NCI-H774 (cell line): Measurements from ENCODE around the gene LRRC49.
"Not testable (repeated sequence)": the region's sequence is repeated elsewhere in the genome, so short reads cannot be mapped to it uniquely, and the experiment has no call there.

Experiments used
- DNase-seq: peaks from one replicate; lab custom pipeline; 2025; lab: John Stamatoyannopoulos, UW

LRRC49 gene

GRCh38 chr15:70976851-70977250, 84.2 kb downstream of the LRRC49 start:
- no peak for DNase-seq

- no peak for DNase-seq
These were observed 102.9 kb downstream of the LRRC49 start for GRCh38 chr15:70995383-70995970.

GRCh38 chr15:70998319-70998718, 105.7 kb downstream of the LRRC49 start:
- DNase-seq = no peak

- DNase-seq = no peak
These were observed 109.7 kb downstream of the LRRC49 start for GRCh38 chr15:71002316-71002715.

GRCh38 chr15:71003319-71003718, 110.7 kb downstream of the LRRC49 start:
- no peak for DNase-seq

GRCh38 chr15:71004506-71004905, 111.9 kb downstream of the LRRC49 start:
- not testable (repeated sequence) for DNase-seq

GRCh38 chr15:71005895-71006294, 113.3 kb downstream of the LRRC49 start:
- no peak for DNase-seq

- no peak for DNase-seq
These were observed 115.7 kb downstream of the LRRC49 start for GRCh38 chr15:71008250-71008870.

DNA sequence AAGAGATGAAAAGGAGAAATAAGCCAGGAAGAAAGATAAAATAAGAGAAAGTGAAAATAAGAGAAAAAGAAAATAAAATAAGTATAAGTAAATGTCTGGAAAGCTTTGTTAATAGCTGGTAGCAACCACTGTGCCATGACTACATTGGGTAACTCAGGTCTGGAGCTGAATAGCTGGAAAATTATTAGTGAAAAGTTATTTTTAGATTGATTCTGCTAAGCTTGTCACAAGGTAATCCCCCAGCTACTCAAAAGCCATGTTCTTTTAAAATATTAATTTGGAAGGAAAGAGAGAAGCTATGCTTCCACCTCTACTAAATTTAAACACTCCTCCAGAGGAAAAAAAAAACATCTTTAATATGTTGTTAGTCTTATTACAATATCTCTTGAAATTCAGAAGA, 117.8 kb downstream of the LRRC49 start:
- no peak for DNase-seq

DNA sequence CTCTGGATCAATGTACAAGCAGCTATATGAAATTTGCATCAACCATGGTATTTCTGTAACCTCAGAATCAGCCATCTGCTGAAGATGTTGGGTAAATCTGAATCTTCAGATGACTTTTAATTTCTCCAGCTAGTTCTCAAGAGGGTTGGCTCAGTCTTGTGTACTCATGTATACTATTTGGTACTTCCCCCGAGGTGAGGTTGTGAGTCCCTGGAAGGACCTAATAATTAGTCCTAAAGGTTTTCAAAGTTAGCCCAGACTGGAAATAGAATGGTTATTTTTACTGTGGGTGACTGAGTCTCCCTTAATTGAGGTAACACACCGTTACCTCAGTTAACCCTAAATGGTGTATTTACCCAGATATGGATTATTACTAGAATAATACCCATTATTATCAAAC, 118.4 kb downstream of the LRRC49 start:
- DNase-seq = no peak

GRCh38 chr15:71011503-71012155, 119.0 kb downstream of the LRRC49 start:
- DNase-seq = peak; percentile 7

DNA sequence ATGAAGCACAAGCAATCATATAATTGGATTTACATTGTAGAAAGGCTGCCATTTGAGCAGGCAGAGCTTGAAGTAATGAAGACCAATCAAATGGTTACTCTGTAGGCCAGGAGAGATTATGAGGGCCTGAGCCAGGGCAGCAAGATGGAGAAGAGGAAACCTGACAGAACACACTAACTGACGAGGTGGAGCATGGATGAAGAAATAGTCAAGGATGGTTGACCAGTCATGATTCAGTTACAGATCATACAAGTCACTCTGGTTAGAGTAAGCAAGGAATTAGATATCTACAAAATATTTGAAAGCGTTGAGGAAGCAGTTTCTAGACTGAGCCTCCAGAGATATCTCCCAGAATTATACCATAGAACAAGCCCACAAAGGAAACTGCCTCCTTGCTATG, 120.8 kb downstream of the LRRC49 start:
- DNase-seq = no peak

DNA sequence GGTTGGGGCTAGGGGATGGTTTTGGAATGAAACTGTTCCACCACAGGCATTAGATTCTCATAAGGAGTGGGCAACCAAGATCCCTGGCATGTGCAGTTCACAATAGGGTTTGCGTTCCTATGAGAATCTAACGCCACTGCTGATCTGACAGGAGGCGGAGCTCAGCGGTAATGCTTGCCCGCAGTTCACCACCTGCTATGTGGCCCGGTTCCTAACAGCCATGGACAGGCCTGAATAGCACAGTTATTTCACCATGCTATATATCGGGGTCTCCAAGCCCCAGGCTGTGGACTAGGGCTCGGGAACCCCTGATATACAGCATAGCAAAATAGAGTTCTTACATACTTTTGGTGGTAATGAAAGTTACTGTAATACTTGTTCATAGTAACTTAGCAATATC, 122.7 kb downstream of the LRRC49 start:
- no peak for DNase-seq

DNA sequence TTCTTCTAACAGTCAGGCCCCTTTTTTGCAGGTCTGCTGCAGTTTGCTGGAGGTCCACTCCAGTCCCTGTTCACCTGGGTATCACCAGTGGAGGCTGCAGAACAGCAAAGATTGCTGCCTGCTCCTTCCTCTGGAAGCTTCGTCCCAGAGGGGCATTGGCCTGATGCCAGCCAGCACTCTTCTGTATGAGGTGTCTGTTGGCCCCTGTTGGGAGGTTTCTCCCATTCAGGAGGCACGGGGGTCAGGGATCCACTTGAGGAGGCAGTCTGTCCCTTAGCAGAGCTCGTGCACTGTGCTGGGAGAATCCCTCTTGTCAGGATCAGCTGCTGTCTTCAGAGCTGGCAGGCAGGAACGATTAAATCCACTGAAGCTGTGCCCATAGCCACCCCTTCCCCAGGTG, 138.6 kb downstream of the LRRC49 start:
- DNase-seq = not testable (repeated sequence)

DNA sequence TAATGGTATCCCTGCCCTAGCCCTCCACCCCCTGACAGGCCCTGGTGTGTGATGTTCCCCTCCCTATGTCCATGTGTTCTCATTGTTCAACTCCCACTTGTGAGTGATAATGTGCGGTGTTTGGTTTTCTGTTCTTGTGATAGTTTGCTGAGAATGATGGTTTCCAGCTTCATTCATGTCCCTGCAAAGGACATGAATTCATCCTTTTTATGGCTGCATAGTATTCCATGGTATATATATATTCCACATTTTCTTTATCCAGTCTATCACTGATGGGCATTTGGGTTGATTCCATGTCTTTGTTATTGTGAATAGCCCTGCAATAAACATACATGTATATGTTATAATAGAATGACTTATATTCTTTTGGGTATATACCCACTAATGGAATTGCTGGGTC, 142.9 kb downstream of the LRRC49 start:
- not testable (repeated sequence) for DNase-seq

- DNase-seq = no peak
These were observed 149.8 kb downstream of the LRRC49 start for GRCh38 chr15:71042356-71042922.

GRCh38 chr15:71043373-71043772, 150.7 kb downstream of the LRRC49 start:
- DNase-seq = no peak

GRCh38 chr15:71044006-71044405, 151.4 kb downstream of the LRRC49 start:
- no peak for DNase-seq

DNA sequence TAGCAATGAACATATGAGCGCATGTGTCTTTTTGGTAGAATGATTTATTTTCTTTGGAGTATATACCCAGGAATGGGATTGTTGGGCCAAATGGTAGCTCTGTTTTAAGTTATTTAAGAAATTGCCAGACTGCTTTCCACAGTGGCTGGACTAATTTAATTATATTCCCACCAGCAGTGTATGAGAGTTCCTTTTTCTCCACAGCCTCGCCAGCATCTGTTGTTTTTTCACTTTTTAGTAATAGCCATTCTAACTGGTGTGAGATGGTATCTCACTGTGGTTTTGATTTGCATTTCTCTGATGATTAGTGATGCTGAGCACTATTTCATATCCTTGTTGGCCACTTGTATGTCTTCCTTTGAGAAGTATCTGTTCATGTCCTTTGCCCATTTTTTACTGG, 153.5 kb downstream of the LRRC49 start:
- DNase-seq = not testable (repeated sequence)

GRCh38 chr15:71048913-71049675, 156.5 kb downstream of the LRRC49 start:
- DNase-seq = no peak

DNA sequence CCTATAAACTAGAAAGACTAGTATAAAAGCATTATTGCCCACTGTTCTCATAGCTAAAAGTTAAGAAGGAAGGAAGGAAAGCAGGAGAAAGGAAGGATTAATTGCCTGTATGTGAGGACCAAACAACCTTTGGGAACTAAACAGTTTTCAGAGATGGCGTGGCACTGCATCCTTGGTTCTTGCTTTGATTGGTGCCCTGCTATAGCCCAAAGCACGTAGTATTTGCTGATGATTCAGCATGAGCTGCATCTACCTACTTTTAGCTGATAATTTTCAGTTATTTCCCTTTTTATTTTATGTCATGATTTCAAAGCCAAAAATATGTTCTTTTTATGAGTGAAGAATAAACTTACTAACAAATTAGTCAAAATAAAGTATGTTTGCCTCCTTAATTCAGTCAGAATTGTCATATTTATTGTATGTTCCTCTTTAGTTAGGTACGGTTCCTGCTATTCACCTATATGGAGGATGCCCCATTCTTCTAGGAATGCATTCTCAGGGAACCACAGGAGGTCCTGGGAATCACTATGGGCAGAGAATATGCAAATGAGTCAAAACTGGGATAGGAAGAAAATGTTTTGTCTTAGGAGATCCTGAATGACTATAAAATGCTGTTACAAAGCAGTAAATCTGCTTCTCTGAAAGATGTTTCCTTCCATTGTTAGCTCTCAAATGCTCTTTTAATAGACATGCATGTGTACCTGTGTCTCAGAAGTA, 157.2 kb downstream of the LRRC49 start:
- no peak for DNase-seq

DNA sequence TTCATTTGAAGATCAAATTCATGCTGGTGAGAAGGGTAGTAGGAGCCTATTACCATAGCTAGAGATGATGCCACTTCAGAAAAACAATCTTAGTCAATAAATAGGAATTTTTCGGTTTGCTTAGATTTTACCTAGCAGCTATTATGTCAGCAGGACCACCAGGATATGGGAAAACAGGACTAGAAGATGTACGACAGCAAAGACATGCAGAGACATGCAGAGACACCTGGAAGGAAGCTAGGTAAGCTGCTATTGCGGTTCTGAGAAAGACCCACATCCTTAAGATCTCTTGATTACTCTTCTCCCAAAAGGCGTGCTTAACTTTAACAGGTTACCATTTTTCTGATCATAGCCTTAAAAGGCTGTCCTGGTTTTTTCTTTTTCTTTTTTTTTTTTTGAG, 157.8 kb downstream of the LRRC49 start:
- DNase-seq = no peak
